ENCODE data around the gene ZNF33A. TPM values are rescaled to one million over a fixed set of nuclear protein-coding genes. Genes with fewer than 3 reads are reported as not detected.

The ZNF33A gene
- 1 to 10 TPM; 7.0 to 8.6 TPM for total RNA-seq

GRCh38 chr10:38010119-38010903, at the start of gene ZNF33A:
TSS of gene ZNF33A (plus strand) at chr10:38010675. CDS start at chr10:38012342, 1,667 bp downstream.

DNA sequence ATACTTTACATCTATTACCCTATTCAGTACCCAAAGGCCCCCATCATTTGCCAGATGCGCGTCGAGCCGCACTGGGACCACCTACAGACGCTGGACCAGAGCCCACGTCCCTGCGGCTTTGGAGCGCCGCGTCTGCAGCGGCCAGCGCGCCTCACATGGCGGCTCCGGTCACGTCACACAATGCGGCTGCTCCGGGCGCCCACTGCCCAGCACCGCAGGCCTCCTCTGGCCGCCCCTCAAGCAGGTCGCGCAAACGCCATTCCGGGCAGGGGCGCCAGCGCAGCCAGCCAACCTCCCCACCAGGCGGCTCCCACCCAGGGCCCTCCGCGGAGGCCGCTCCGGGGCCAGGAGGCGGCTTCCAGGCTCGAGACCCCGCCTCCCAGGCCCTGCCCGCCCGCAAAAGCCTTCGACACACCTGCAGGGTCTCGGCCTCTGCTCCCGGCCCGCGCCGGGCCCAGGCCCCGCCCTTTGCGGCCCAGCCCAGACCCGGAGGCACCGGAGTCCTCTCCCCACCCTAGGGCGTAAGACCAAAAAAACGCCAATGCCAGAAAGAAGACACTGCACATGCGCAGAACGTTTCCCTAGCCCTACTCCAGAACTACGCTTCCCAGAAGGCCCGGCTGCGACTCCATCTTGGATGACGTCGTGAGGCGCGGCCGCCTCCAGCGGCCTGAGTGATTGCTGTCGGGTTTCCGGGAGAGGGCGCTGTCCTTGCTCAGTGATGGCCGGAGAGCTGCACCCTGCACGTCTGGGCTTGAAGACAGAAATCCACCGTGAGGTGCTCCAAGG, 34.2 kb upstream of the ZNF33A start, which contains the start of gene ZNF25:
Gene ZNF25 (minus strand): TSS at position 557 of the 789 bp plus-strand sequence. CDS start 4,925 bp downstream, outside the sequence.

DNA sequence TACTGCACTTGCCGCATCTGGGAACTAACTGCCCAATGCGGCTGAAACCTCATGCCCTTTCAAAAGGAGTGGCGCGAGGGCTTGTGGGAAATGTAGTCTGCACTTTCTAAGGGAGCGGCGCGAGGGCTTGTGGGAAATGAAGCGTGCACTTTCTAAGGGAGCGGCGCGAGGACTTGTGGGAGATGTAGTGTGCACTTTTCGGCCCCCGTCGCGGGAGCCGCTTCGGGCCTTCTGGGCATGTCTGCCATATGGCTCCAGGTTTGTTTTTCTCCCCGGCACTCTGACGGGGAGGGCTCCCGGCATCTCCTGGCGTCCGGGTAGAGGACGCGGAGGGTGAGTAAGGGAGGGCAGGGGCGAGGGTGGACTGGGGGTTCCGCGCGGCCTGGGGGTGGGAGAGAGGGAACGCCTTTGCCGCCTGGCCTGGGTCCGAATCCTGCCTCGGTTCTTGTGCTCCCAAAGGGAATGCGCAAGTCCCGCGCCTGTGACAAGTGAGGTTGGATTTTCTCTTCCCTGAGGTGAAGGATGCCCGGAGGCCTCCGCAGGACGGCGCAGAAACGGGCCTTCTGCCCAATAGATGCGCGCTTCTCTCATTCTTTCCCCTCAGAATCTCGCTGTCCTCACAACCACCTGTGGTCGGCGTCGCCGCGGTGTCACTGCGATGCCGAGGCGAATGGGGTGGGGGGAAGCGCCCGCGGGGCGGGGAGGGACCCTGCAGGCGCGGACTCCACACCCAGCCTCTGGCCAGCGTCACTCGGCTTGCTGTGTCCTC, 83.9 kb downstream of the ZNF33A start, which contains the start of gene ZNF37A:
Gene ZNF37A (plus strand): TSS at position 180 of the 769 bp plus-strand sequence. CDS start 2,281 bp downstream, outside the sequence.

Small RNA genes lying within 50 kb of the gene (small RNA-seq; reads per million reads assigned to genes)
- gene AL161931.1 (0 reads per million in 2 donors), gene FXYD6P2 (0 reads per million in 2 donors), gene RF00019 (0 reads per million in 2 donors), gene RNU6-795P (0 reads per million in 2 donors)

Other genes with a start within 250 kb of the ZNF33A start
- gene ZNF248, start 153.1 kb upstream of the ZNF33A start, total RNA-seq: 1 to 10 TPM; 4.3 to 5.2 TPM
- gene ZNF25, start 34.0 kb upstream of the ZNF33A start, total RNA-seq: 10 to 100 TPM in 1 of 2 donors, 1 to 10 TPM in 1; 6.3 to 10.3 TPM
- 10 to 100 TPM in 1 of 2 donors, 1 to 10 TPM in 1; 7.6 to 11.0 TPM for gene ZNF37A, start 83.7 kb downstream of the ZNF33A start, total RNA-seq